Large intestine (tissue), 3 donors: ENCODE results near the gene CENPB. TPM values are rescaled to one million over a fixed set of nuclear protein-coding genes. Genes with fewer than 3 reads are reported as not detected.
"Not testable (repeated sequence)": the region's sequence is repeated elsewhere in the genome, so short reads cannot be mapped to it uniquely, and the experiment has no call there.

Experiments
- DNase-seq, 2 donors: peaks; one replicate each; pipeline versions ENCODE4 v3.0.0 to v3.0.0-alpha.2; 2013
- H3K27ac ChIP-seq: one replicate; pipeline ENCODE4 v1.5.1; 2013; ENCODE audit warnings: low read length
- H3K27me3 ChIP-seq: 2 replicates; pipeline ENCODE4 v1.6.1; 2013; ENCODE audit warnings: low read length; ENCODE audit not compliant: control insufficient read depth, insufficient read depth
- H3K36me3 ChIP-seq: 2 replicates; pipeline ENCODE4 v1.6.1; 2013; ENCODE audit warnings: low read length; ENCODE audit not compliant: control insufficient read depth, insufficient read depth
- H3K4me1 ChIP-seq: one replicate; pipeline ENCODE4 v1.6.1; 2013; ENCODE audit warnings: low read length; ENCODE audit not compliant: control insufficient read depth, insufficient read depth
- H3K4me3 ChIP-seq: one replicate; pipeline ENCODE4 v1.5.1; 2013; ENCODE audit warnings: low read length
- H3K9me3 ChIP-seq: one replicate; pipeline ENCODE4 v1.6.1; 2013; ENCODE audit warnings: mild to moderate bottlenecking, low read depth, low read length, moderate library complexity; ENCODE audit not compliant: control insufficient read depth
- WGBS: methylation state at CpG from one replicate; pipeline ENCODE4 v1.1.5; 2013; ENCODE audit warnings: low lambda C conversion rate; ENCODE audit not compliant: insufficient coverage; 5-methylcytosine and 5-hydroxymethylcytosine counted together
- polyA plus RNA-seq: library from polyadenylated mRNA; unstranded; fragments of 120-200 nt; gene quantifications from one replicate; pipeline ENCODE4 v1.2.1, GENCODE V29; 2013

CENPB gene
- polyA plus RNA-seq, 1 donor: 57.5 TPM

DNA sequence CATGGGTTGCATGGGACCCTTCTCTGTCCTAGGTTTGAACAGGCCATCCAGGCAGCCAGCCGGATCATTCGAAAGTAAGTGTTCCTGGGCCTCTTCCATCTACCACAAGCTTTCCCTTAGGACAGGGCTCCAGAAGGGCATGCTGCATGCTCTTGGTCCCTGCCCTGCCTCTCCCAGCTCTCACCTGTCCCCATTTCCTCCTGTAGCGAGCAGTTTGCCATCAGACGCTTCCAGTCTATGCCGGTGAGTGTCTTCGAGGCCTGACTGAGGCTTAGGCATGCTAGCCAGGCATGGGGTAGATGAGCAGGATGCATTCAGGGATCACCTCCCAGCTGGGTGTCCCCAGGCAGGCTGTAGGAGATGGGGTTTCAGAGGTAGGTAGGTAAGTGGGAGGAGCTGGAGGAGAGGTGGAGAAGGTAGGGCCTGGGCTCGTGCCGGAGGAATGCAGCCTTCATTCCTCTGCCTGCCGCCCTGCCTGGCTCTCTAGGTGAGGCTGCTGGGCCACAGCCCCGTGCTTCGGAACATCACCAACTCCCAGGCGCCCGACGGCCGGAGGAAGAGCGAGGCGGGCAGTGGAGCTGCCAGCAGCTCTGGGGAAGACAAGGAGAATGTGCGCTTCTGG is 13.8 kb upstream of the CENPB start:
- DNase-seq: no peak
- peaks cover 53% of the 10 kb centered on the region for H3K36me3 ChIP-seq
- H3K4me1 ChIP-seq: peaks cover 49% of the 10 kb centered on the region
- WGBS: no CpG with 5 or more reads among the region's 18 CpGs
- no peaks in the 10 kb centered on the region for H3K9me3 ChIP-seq
- H3K27me3 ChIP-seq: no peaks in the 10 kb centered on the region
- peak overlapping the region; percentile 89 for H3K27ac ChIP-seq
- no peak overlapping the region for H3K4me3 ChIP-seq

DNA sequence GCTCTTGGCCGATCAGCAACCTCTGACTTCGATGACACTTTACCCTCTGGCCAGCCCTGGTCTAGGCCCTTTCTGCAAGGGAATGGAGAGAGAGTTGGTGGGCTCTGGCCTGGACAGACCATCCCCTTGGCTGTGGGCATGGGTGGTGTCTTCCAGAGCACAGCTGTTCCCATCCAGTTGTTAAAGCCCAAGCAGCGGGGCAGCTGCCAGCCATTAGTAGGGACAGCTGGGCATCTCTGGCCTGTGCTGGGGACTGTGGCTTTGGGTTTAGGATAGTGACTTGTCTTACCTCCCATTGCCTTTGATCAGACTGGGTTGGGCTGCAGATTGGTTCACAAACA is 12.3 kb upstream of the CENPB start:
- Histone ChIP-seq H3K4me1 (peaks cover 51% of the 10 kb centered on the region), H3K9me3 (no peaks in the 10 kb centered on the region), H3K36me3 (peaks cover 39% of the 10 kb centered on the region), H3K27ac (peak overlapping the region; percentile 89), H3K27me3 (no peaks in the 10 kb centered on the region), H3K4me3 (no peak overlapping the region)
- DNase-seq: no peak
- no CpG with 5 or more reads among the region's 3 CpGs for WGBS

DNA sequence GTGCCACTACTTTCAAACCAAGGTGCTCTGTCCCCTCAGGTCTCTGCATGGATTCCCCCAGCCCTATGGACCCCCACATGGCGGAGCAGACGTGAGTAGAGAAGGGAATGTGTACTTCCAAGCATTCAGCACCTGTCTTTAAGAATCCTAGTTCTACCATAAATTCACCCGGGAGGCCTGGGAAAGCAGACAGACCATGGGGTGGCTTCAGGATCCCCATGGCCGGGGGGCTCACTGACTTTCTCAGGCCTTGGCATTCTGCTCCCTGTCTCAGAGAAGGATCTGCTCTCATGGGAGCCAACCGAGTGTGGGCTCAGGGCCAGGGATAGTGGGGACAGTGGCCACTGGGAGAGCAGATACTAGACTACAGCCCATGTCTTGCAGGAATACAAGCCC is 11.8 kb upstream of the CENPB start:
- Histone ChIP-seq H3K36me3 (peaks cover 34% of the 10 kb centered on the region), H3K4me3 (peak overlapping the region; percentile 4), H3K9me3 (no peaks in the 10 kb centered on the region), H3K27me3 (no peaks in the 10 kb centered on the region), H3K27ac (peak overlapping the region; percentile 89), H3K4me1 (peaks cover 51% of the 10 kb centered on the region)
- DNase-seq: no peak
- no CpG with 5 or more reads among the region's 5 CpGs for WGBS

DNA sequence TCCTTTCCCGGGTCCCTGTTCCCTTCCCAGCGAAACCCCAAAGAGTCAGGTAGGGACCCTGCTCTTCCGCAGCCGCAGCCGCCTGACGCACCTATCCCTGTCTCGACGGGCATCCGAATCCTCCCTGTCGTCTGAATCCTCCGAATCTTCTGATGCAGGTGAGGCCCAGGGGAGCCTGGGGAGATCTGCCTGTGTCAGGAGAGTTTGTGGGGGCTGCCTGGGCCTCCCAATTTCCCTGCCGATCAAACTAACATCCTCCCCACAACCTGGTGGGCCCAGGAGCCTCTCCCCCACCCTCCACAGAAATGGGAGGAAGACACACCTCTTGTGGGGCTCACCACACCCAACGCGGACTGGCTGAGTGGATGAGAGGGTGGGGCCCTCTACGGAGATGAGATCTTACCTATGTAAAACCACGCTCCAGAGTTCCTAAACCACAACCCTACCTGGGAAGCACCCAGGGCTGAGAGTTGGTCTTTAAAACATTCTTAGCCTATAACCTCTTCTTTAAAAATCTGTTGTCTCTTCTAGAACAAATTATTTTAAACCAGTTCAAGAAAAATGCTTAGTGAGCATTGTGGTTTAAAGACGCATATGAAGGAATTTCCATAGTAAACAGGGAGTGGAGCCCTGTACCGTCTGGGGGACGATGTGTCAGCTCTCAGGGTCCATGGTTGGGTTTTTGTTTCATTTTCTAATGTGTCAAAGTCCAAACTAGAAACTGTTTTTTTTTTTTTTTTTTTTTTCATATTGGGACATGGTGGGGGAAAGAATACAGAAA is 11.2 kb upstream of the CENPB start:
- peak; percentile 78 to 90 for DNase-seq
- Histone ChIP-seq H3K36me3 (peaks cover 28% of the 10 kb centered on the region), H3K4me1 (peaks cover 51% of the 10 kb centered on the region), H3K9me3 (no peaks in the 10 kb centered on the region), H3K4me3 (peak overlapping the region; percentile 43), H3K27ac (peak overlapping the region; percentile 89), H3K27me3 (no peaks in the 10 kb centered on the region)
- WGBS: 0% methylated on average over 1 of the region's 19 CpGs

DNA sequence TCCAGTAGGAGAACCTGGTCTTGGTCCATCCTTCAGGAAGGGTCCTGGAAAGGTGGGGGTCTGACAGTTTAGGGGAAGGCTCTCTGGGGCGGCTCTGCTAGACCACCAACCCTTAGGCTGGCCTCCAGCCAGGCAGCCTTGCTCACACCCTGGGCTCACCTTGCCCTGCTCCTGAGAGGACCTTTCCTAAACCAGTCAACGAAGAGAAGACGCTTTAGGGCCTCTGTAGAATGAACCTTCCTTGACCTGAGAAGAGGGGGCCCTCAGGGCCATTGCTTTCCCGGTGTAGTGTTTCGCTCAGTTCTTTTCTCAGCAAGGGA is 10.6 kb upstream of the CENPB start:
- H3K9me3 ChIP-seq: no peaks in the 10 kb centered on the region
- no CpG with 5 or more reads among the region's 5 CpGs for WGBS
- H3K27me3 ChIP-seq: no peaks in the 10 kb centered on the region
- H3K4me3 ChIP-seq: peak overlapping the region; percentile 43
- peaks cover 22% of the 10 kb centered on the region for H3K36me3 ChIP-seq
- H3K27ac ChIP-seq: peak overlapping the region; percentile 89
- no peak for DNase-seq
- peaks cover 51% of the 10 kb centered on the region for H3K4me1 ChIP-seq

DNA sequence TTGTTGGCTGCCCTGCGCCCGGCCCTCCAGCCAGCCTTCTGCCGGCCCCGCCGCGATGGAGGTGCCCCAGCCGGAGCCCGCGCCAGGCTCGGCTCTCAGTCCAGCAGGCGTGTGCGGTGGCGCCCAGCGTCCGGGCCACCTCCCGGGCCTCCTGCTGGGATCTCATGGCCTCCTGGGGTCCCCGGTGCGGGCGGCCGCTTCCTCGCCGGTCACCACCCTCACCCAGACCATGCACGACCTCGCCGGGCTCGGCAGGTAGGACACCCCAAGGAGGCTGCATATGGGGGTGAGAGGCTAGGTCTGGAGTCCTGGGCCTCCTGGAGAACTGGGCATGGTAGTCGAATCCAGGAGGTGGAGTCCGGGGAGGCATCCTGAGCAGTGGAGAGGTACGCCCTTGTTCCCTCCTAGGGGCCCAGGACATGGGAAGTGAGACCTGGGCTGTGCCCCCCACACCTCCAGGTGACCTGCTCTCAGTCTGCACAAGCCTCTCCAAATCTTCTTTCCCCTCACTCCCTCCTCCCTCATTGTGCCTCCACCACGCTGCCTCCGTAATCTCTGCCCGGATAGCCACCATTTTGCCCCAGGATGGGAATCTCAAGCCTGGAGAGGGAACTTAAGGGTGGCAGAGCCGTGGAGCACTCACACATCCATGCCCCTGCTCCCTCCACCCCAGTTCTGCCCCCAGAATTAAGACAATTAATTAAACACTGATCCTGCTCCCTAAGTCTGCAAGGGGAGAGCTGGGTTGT is 10.1 kb upstream of the CENPB start:
- Histone ChIP-seq H3K27me3 (no peaks in the 10 kb centered on the region), H3K27ac (peak overlapping the region; percentile 89), H3K4me3 (peak overlapping the region; percentile 43), H3K9me3 (no peaks in the 10 kb centered on the region), H3K4me1 (peaks cover 51% of the 10 kb centered on the region), H3K36me3 (peaks cover 17% of the 10 kb centered on the region)
- peak in 1 of 2 donors; percentile 34 for DNase-seq
- WGBS: no CpG with 5 or more reads among the region's 33 CpGs

DNA sequence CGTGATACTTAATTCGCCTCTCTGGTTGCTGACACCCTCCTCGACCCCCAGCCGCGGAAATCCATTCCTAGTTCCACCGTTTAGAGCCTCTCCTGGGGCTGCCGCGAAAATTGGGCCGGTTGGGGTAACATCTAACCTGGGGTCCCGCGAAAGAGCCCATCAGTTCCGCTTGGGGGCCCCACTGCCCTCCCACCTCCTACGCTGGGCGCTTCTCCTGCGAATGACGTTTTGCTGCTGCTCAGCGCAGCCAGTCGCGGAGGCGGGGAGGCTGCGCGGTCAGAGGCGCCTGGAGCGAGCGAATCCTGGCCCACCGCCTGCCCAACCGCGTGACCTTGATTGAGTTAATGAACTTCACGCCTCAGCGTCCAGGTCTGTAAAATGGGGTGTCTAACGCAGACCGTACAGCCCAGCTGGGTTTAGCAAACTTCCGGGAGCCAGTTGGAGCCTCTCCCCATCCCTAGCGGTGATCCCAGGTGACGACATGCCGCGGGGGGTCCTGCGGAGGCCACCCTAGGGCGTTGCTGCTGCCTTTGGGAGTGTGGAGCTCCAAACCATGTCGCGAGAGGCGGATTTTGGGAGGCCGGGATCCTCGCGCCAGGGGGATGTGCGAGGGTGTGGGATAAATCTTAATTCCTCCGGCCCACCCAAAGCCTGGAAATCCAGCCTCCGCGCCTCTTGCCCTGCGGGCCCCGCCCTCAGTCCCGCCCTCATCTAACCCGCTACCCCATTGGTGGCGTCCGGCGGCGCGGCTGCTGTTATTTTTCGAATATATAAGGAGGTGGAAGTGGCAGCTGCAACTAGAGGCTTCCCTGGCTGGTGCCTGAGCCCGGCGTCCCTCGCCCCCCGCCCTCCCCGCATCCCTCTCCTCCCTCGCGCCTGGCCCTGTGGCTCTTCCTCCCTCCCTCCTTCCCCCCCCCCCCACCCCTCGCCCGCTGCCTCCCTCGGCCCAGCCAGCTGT is 9.2 kb upstream of the CENPB start, which contains the start of gene CDC25B:
Gene CDC25B (plus strand): TSS at position 800 of the 958 bp plus-strand sequence. CDS start 222 bp downstream, outside the sequence.
- peak within 1 kb of the TSS; percentile 68 for H3K4me3 ChIP-seq
- no CpG with 5 or more reads among the region's 69 CpGs for WGBS
- peak within 1 kb of the TSS; percentile 89 for H3K27ac ChIP-seq
- peaks cover 45% of the 10 kb centered on the region for H3K4me1 ChIP-seq
- H3K36me3 ChIP-seq: peaks cover 8% of the 10 kb centered on the region
- peak; percentile 82 to 93 for DNase-seq
- H3K9me3 ChIP-seq: no peaks in the 10 kb centered on the region
- H3K27me3 ChIP-seq: no peaks in the 10 kb centered on the region

DNA sequence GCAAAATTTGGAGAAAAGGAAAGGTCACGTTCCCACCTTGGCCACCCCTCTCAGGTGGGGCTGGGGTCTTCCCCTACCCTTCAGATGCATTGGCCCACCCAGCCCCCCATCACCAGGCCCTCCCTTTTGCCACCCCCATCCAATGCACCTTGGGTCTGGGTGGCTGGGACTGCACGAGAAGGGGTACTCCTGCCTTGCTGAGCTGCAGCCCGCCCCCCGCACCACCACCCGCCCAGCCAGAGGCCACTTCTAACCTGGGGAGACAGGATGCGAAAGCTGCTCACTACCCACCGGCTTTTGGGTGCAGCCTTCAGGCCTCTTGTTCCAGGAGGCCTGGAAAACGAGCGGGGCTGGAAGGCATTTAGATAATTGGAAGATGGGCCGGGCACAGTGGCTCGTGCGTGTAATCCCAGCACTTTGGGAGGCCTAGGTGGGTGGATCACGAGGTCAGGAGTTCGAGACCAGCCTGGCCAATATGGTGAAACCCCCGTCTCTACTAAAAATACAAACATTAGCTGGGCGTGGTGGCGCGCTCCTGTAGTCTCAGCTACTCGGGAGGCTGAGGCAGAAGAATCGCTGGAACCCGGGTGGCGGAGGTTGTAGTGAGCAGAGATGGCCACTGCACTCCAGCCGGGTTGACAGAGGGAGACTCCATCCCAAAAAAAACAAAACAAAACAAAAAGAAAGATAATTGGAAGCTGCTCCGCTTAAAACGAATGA is 8.3 kb upstream of the CENPB start:
- no peaks in the 10 kb centered on the region for H3K9me3 ChIP-seq
- peaks cover 36% of the 10 kb centered on the region for H3K4me1 ChIP-seq
- H3K4me3 ChIP-seq: peak overlapping the region; percentile 68
- WGBS: no CpG with 5 or more reads among the region's 25 CpGs
- H3K27ac ChIP-seq: peak overlapping the region; percentile 88
- no peak for DNase-seq
- H3K27me3 ChIP-seq: no peaks in the 10 kb centered on the region
- no peaks in the 10 kb centered on the region for H3K36me3 ChIP-seq

DNA sequence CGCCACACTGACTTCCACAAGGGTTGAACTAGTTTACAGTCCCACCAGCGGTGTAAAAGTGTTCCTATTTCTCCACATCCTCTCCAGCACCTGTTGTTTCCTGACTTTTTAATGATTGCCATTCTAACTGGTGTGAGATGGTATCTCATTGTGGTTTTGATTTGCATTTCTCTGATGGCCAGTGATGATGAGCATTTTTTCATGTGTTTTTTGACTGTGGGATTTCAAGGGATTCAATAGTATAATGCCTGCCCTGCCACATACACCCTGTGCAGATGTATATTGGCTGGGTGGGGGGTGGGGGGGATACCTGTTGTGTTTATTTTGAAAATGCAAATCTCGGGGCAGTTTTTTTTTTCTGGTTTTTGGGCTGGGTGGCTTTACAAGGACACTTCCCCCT is 7.6 kb upstream of the CENPB start:
- no CpG with 5 or more reads among the region's 3 CpGs for WGBS
- not testable (repeated sequence) for H3K9me3 ChIP-seq, H3K27ac ChIP-seq, H3K36me3 ChIP-seq, DNase-seq, H3K27me3 ChIP-seq, H3K4me3 ChIP-seq
- peaks cover 29% of the 10 kb centered on the region for H3K4me1 ChIP-seq
